NCI-H82 treated with DMSO at 0.1 percent for 48 hours (cell line): ENCODE measurements around the gene PFN3.
A peak's percentile ranks its signal among the peaks of the same experiment; 100 is the strongest.
"Not testable (repeated sequence)": the region's sequence is repeated elsewhere in the genome, so short reads cannot be mapped to it uniquely, and the experiment has no call there.

Experiments used
- DNase-seq: peaks from one replicate; lab custom pipeline; 2025; ENCODE audit not compliant: unreplicated experiment; lab: John Stamatoyannopoulos, UW

The PFN3 gene

GRCh38 chr5:177361418-177362291 is 38.8 kb downstream of the PFN3 start:
- DNase-seq: no peak

GRCh38 chr5:177360740-177361139 is 39.7 kb downstream of the PFN3 start:
- not testable (repeated sequence) for DNase-seq

GRCh38 chr5:177359860-177360259 is 40.6 kb downstream of the PFN3 start:
- no peak for DNase-seq

GRCh38 chr5:177359451-177359851 is 41.0 kb downstream of the PFN3 start:
- DNase-seq: no peak

- no peak for DNase-seq
Measured at GRCh38 chr5:177358370-177358819, 42.1 kb downstream of the PFN3 start.

- DNase-seq: no peak
Measured at GRCh38 chr5:177357459-177358351, 42.8 kb downstream of the PFN3 start, which contains the start of gene RGS14. Gene RGS14, plus strand, starts transcription at chr5:177357924. Its CDS starts 101 bp downstream, at chr5:177358025.

GRCh38 chr5:177357146-177357458 is 43.4 kb downstream of the PFN3 start:
- DNase-seq: no peak

GRCh38 chr5:177356746-177357145 is 43.7 kb downstream of the PFN3 start:
- DNase-seq: no peak

- no peak for DNase-seq
Measured at GRCh38 chr5:177355868-177356168, 44.6 kb downstream of the PFN3 start.

- DNase-seq: no peak
Measured at GRCh38 chr5:177355162-177355867, 45.1 kb downstream of the PFN3 start.

- DNase-seq: no peak
Measured at GRCh38 chr5:177354711-177355110, 45.8 kb downstream of the PFN3 start.

- no peak for DNase-seq
Measured at GRCh38 chr5:177354256-177354655, 46.2 kb downstream of the PFN3 start.

GRCh38 chr5:177353093-177353492 is 47.4 kb downstream of the PFN3 start:
- DNase-seq: no peak

- peak; percentile 74 for DNase-seq
Measured at GRCh38 chr5:177351392-177352329, 48.8 kb downstream of the PFN3 start, which contains the start of gene LMAN2. Gene LMAN2, minus strand, starts transcription at chr5:177351668. Its CDS starts 21 bp downstream, at chr5:177351647.

GRCh38 chr5:177350776-177351391 is 49.6 kb downstream of the PFN3 start:
- no peak for DNase-seq
